Mucosa of rectum (tissue), 2 donors: ENCODE results near the gene ANKRD11.
A peak's percentile ranks its signal among the peaks of the same experiment; 100 is the strongest.

Experiments
- H3K27ac ChIP-seq, 2 donors: one replicate each; pipeline ENCODE4 v1.7.0; 2013; ENCODE audit warnings: inconsistent platforms in 2 of 2, low read depth in 2 of 2, low read length in 2 of 2
- H3K27me3 ChIP-seq, 2 donors: one replicate each; pipeline ENCODE4 v1.7.0; 2013; ENCODE audit warnings: low read length in 2 of 2; ENCODE audit not compliant: control insufficient read depth in 2 of 2, insufficient read depth in 2 of 2
- H3K36me3 ChIP-seq, 2 donors: one replicate each; pipeline ENCODE4 v1.7.0; 2013; ENCODE audit warnings: low read length in 2 of 2; ENCODE audit not compliant: control insufficient read depth in 2 of 2, insufficient read depth in 2 of 2
- H3K4me1 ChIP-seq, 2 donors: one replicate each; pipeline ENCODE4 v1.7.0; 2013; ENCODE audit warnings: low read length in 2 of 2, mild to moderate bottlenecking in 1 of 2; ENCODE audit not compliant: control insufficient read depth in 2 of 2, insufficient read depth in 2 of 2
- H3K4me3 ChIP-seq, 2 donors: one replicate each; pipeline ENCODE4 v1.7.0; 2013; ENCODE audit warnings: low read length in 2 of 2
- H3K9ac ChIP-seq, 2 donors: one replicate each; pipeline ENCODE4 v1.7.0; 2013; ENCODE audit warnings: low read length in 2 of 2, low read depth in 1 of 2, mild to moderate bottlenecking in 1 of 2
- H3K9me3 ChIP-seq, 2 donors: one replicate each; pipeline ENCODE4 v1.7.0; 2013; ENCODE audit warnings: low read length in 2 of 2; ENCODE audit not compliant: control insufficient read depth in 2 of 2
- donor health status: healthy.
- donor health status: Normal muscosa, but diverticular disease.

ANKRD11 gene

DNA sequence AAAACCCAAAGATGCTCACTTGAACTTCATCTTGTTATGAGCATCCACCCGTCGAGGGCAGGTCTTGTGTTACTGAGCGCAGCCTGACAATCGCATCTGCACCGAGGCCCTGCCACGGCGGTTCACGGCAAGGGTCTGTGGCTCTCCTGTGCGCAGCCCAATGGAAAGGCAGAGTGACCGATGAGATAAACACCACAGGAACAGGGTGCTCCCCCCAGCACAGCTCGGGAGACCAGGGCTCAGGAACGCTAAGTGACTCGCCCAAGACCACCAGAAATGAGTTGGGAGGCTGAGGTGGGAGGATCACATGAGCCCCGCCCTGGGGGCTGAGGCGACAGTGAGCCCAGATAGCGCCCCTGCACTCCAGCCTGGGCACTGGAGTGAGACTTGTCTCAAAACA lies 134.7 kb downstream of the ANKRD11 start:
- Histone ChIP-seq H3K4me3 (no peak overlapping the region), H3K4me1 (peaks cover 33 to 45% of the 10 kb centered on the region in 2 donors), H3K27me3 (no peaks in the 10 kb centered on the region), H3K27ac (no peak overlapping the region), H3K9me3 (no peaks in the 10 kb centered on the region), H3K9ac (no peak overlapping the region), H3K36me3 (peaks cover 0 to 9% of the 10 kb centered on the region in 2 donors)

DNA sequence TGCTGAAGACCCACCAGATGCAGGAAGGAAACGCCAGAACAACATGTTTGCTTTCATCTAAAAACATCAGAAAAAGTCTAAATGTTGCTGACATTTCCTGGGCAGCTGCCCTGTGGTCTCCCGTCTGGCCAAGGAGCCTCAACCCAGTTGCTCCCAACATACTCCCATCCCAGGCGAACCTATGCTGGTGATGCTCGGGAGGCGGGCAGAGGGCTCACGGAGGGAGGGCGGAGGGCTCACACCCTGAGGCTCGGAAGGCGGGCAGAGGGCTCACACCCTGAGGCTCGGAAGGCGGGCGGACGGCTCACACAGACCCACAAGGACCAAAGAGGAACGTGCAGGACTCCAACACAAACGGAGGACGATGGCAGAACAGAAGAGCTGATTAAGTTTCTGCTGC lies 135.4 kb downstream of the ANKRD11 start:
- Histone ChIP-seq H3K4me3 (peak overlapping the region in 1 of 2 donors; percentile 13), H3K27ac (peak overlapping the region; percentile 74 to 77), H3K9ac (peak overlapping the region in 1 of 2 donors; percentile 55), H3K36me3 (peaks cover 0 to 10% of the 10 kb centered on the region in 2 donors), H3K9me3 (no peaks in the 10 kb centered on the region), H3K27me3 (no peaks in the 10 kb centered on the region), H3K4me1 (peaks cover 32 to 45% of the 10 kb centered on the region in 2 donors)

DNA sequence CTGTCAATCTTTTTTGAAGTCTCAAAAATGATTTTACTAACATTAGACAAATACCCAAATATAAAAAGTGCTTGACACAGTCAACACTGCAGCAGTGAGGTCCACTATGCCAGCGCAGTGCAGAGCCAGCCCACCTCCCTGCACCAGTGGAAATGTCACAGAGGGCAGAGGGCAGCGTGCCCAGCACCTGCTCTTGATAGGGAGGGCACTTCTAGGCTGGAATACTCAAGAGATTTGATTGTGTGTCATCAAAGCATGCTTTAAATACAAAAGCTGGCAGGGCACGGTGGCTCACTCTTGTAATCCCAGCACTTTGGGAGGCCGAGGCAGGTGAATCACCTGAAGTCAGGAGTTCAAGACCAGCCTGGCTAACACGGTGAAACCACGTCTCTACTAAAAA lies 136.0 kb downstream of the ANKRD11 start:
- H3K9ac ChIP-seq, result peak overlapping the region in 1 of 2 donors; percentile 55

DNA sequence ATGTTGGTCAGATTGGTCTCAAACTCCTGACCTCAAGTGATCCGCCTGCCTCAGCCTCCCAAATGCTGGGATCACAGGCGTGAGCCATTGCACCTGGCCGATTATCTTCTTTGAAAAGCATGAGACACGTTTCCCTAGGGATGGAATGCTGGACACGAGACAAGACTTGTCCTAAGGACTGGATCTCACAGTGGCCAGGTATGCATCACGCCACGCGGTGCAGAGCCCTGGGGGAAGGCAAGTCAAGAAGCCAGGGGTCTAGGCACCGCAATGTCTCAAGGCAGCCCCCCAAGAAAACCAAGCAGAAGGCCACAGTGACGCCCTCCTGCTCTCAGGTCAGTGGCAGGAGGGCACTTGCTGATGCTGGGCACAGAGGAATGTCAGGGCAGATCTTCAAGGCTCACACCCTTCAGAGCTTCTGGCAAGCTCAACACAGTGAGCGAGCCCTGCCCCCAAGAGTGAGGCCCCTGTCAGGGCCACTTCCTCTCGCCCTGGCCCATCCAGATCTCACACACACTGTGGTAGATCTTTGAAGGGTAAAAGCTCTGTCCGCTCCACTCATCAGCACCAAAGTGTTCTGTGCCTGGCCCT lies 138.2 kb downstream of the ANKRD11 start:
- Histone ChIP-seq H3K27me3 (no peaks in the 10 kb centered on the region), H3K9ac (no peak overlapping the region), H3K4me1 (peaks cover 20 to 38% of the 10 kb centered on the region in 2 donors), H3K36me3 (peaks cover 0 to 3% of the 10 kb centered on the region in 2 donors), H3K27ac (no peak overlapping the region), H3K9me3 (no peaks in the 10 kb centered on the region), H3K4me3 (no peak overlapping the region)

More for the DNA sequence above, 136.0 kb downstream of the ANKRD11 start:
- H3K4me1 ChIP-seq, result peaks cover 32 to 45% of the 10 kb centered on the region in 2 donors
- H3K27ac ChIP-seq, result peak overlapping the region; percentile 74 to 77
- H3K36me3 ChIP-seq, result peaks cover 0 to 9% of the 10 kb centered on the region in 2 donors
- no peaks in the 10 kb centered on the region for H3K9me3 ChIP-seq
- no peak overlapping the region for H3K4me3 ChIP-seq
- H3K27me3 ChIP-seq, result no peaks in the 10 kb centered on the region

DNA sequence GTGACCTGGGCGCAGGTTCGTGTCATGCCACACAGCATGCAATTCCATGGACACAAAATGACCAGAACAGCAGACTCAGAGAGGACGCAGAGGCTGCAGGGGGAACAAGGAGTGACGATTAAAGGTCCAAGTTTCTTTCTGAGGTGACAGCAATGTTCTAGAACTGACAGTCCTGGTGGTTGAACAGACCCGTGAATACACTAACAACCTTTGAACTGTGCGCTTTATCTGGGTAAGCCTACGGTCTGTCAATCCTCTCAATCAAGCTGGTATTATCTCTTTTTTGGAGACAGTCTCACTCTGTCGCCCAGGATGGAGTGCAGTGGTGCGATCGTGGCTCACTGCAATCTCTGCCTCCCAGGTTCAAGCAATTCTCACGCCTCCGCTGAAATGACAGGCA lies 138.7 kb downstream of the ANKRD11 start:
- Histone ChIP-seq H3K27ac (no peak overlapping the region), H3K4me3 (no peak overlapping the region), H3K4me1 (peaks cover 15 to 39% of the 10 kb centered on the region in 2 donors)

DNA sequence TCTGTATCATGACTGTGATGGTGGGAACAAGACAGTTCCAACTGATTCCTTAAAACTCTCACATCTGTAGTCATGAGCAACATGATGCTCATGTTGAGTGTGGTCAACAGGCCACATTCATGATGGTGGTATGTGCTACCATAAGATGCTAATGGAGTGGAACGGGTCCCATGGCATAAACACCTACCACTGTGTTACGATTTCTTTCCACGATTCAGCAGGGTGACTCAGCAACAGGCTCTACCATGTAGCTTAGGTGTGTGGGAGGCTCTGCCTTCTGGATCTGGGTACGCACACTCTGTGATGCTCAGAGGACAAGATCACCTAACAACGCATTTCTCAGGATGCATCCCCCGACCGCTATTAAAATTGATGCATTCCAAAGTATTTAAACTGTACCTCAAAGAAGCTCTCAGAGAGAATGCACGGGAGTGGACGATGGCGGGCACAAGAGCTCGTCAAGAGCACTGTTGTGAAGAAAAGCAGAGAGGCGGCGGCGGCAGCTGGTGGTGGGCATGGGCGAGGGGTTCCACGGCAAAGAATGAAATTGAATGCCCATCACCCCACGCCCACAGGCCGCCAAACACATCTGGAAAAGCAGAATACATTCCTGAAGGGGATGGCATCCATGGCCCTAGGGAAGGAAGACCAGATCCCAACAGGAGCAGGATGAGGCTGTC lies 139.5 kb downstream of the ANKRD11 start:
- Histone ChIP-seq H3K9ac (no peak overlapping the region), H3K4me3 (no peak overlapping the region), H3K36me3 (peaks cover 0 to 3% of the 10 kb centered on the region in 2 donors), H3K9me3 (no peaks in the 10 kb centered on the region), H3K27me3 (no peaks in the 10 kb centered on the region), H3K27ac (no peak overlapping the region), H3K4me1 (peaks cover 18 to 38% of the 10 kb centered on the region in 2 donors)

More for the DNA sequence above, 138.7 kb downstream of the ANKRD11 start:
- Histone ChIP-seq H3K27me3 (no peaks in the 10 kb centered on the region), H3K9ac (no peak overlapping the region), H3K36me3 (peaks cover 0 to 3% of the 10 kb centered on the region in 2 donors), H3K9me3 (no peaks in the 10 kb centered on the region)

DNA sequence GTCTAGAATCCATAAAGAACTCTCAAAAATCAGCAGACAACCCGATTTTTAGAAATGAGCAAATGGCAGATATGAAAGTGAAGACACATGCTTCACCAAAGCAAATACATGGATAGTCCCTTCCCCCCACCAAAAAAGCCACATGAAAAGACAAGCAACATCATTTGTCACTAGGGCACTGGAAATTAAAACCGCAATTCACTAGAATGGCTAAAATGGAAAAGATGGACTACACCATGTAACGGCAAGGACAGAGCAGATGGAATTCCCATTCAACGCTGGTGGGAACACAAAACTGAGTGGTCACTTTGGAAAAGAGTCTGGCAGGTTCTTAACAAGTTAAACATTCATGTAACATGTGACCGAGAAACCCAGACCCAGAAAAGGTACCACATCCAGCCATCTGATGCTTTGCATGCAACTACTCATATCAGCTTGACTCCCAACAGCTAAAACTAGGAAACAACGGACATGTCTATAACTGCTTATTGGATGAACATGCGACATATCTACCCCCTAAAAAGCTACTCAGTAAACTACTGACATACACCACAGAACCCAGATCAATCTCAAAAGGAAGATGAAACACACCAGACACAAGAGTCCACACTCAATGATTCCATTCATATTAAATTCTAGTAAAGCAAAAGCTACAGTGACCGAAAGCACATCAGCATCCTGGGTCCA lies 140.3 kb downstream of the ANKRD11 start:
- Histone ChIP-seq H3K4me1 (peaks cover 22 to 39% of the 10 kb centered on the region in 2 donors), H3K4me3 (no peak overlapping the region), H3K27ac (no peak overlapping the region), H3K27me3 (no peaks in the 10 kb centered on the region), H3K36me3 (peaks cover 0 to 3% of the 10 kb centered on the region in 2 donors), H3K9ac (no peak overlapping the region), H3K9me3 (no peaks in the 10 kb centered on the region)

DNA sequence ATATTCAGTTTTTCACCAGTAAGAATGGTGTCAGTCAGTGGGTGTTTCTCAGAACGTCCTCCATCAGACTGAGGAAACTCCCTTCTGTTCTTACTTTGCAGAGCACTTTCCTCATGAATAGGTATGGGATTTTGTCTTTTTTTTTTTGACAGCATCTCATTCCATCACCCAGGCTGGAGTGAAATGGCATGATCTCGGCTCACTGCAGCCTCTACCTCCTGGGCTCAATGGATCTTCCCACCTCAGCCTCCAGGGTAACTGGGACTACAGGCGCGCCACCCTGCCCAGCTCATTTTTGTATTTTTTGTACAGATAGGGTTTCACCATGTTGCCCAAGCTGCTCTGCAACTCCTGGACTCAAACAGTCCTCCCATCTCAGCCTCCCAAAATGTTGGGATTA lies 142.6 kb downstream of the ANKRD11 start:
- no peak overlapping the region for H3K27ac ChIP-seq
- no peak overlapping the region for H3K9ac ChIP-seq
- peaks cover 0 to 3% of the 10 kb centered on the region in 2 donors for H3K36me3 ChIP-seq
- peaks cover 26 to 41% of the 10 kb centered on the region in 2 donors for H3K4me1 ChIP-seq
- H3K4me3 ChIP-seq, result no peak overlapping the region
- H3K9me3 ChIP-seq, result no peaks in the 10 kb centered on the region
- no peaks in the 10 kb centered on the region for H3K27me3 ChIP-seq

DNA sequence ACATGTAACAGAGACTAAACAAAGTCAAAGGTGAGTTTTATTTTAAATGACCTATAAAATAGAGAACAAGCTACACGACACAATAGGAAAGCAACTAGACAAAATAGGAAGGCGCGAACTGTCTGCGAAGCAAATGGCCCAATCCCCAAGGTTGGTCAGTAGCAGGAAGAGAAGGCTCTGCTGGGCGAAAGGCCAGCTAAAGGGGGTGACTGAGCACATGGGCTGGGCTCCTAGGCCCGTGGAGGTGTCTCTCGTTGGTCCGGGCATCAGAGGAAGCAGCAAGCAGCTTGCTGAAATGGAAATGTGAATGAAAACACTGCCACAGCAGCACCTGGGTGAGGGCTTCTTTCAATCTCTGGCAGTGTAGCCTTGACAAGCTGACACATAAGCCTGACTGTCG lies 143.5 kb downstream of the ANKRD11 start:
- H3K4me3 ChIP-seq, result no peak overlapping the region

DNA sequence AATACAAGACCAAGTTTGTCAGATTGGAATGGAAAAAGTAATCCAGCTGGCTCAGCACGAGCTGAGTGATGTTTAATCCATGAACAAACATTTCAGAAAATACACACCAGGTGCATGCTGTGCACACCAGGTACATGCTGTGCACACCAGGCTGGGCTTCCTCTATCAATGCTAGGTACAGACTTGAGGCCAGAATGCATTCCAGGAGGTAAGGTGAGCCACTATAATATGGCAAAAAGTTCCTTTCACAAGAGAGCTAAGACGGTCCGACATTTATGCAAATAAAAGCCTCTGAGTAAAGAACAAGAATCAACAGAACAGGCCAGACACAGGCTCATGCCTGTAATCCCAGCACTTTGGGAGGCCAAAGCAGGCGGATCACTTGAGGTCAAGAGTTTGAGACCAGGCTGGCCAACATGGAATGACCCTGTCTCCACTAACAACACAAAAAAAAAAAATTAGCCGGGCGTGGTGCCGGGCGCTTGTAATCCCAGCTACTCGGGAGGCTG lies 144.7 kb downstream of the ANKRD11 start:
- peaks cover 0 to 1% of the 10 kb centered on the region in 2 donors for H3K36me3 ChIP-seq
- no peak overlapping the region for H3K4me3 ChIP-seq
- H3K9ac ChIP-seq, result peak overlapping the region in 1 of 2 donors; percentile 1
- peak overlapping the region; percentile 29 to 46 for H3K27ac ChIP-seq
- H3K27me3 ChIP-seq, result no peaks in the 10 kb centered on the region
- H3K9me3 ChIP-seq, result no peaks in the 10 kb centered on the region
- H3K4me1 ChIP-seq, result peaks cover 26 to 32% of the 10 kb centered on the region in 2 donors

More for the DNA sequence above, 143.5 kb downstream of the ANKRD11 start:
- Histone ChIP-seq H3K27me3 (no peaks in the 10 kb centered on the region), H3K9me3 (no peaks in the 10 kb centered on the region), H3K36me3 (peaks cover 0 to 3% of the 10 kb centered on the region in 2 donors), H3K27ac (no peak overlapping the region), H3K4me1 (peaks cover 26 to 32% of the 10 kb centered on the region in 2 donors), H3K9ac (no peak overlapping the region)
